ENCODE results near the gene CTSW.
"Not testable (repeated sequence)": the region's sequence is repeated elsewhere in the genome, so short reads cannot be mapped to it uniquely, and the experiment has no call there.

The CTSW gene

GRCh38 chr11:65890324-65891218 lies 10.9 kb downstream of the CTSW start, which contains the start of gene CCDC85B:
Gene CCDC85B (plus strand): TSS chr11:65890673. CDS start chr11:65890784, 111 bp downstream.
- H3K4me2 ChIP-seq (ENCODE audit: low read length) = peak within 1 kb of the TSS; percentile 82
- peak within 1 kb of the TSS; percentile 88 for H2AFZ ChIP-seq
- H3K9me3 ChIP-seq (ENCODE audit: control insufficient read depth, low read length) = no peaks in the 10 kb centered on the region
- no peak within 1 kb of the TSS for H3K9ac ChIP-seq
- no peaks in the 10 kb centered on the region for H3K36me3 ChIP-seq (ENCODE audit: control insufficient read depth, insufficient read depth, low read length)
- peak within 1 kb of the TSS; percentile 68 for H3K4me3 ChIP-seq (ENCODE audit: low read depth, low read length)
- H3K27ac ChIP-seq = peak within 1 kb of the TSS; percentile 87
- H3K27me3 ChIP-seq (ENCODE audit: control insufficient read depth, insufficient read depth, low read length) = no peaks in the 10 kb centered on the region
- no peaks in the 10 kb centered on the region for H3K79me2 ChIP-seq
- TF ChIP-seq CTCF (IDR thresholded peaks at IDR 0.05) = no peak
- peaks cover 8% of the 10 kb centered on the region for H3K4me1 ChIP-seq

- peak; percentile 6 for TF ChIP-seq CTCF (IDR thresholded peaks at IDR 0.05)
These were observed 11.8 kb downstream of the CTSW start for GRCh38 chr11:65891219-65892136.

GRCh38 chr11:65892137-65892540 lies 12.5 kb downstream of the CTSW start:
- not testable (repeated sequence) for H3K9me3 ChIP-seq (ENCODE audit: control insufficient read depth, low read length); H3K79me2 ChIP-seq; H3K4me1 ChIP-seq; H3K4me3 ChIP-seq (ENCODE audit: low read depth, low read length); H3K27me3 ChIP-seq (ENCODE audit: control insufficient read depth, insufficient read depth, low read length); H2AFZ ChIP-seq; H3K36me3 ChIP-seq (ENCODE audit: control insufficient read depth, insufficient read depth, low read length); H3K9ac ChIP-seq
- peak overlapping the region; percentile 4 for H3K4me2 ChIP-seq (ENCODE audit: low read length)
- H3K27ac ChIP-seq = peak overlapping the region; percentile 12

More at GRCh38 chr11:65891219-65892136, 11.8 kb downstream of the CTSW start:
- peak overlapping the region; percentile 82 for H3K4me2 ChIP-seq (ENCODE audit: low read length)
- H3K4me3 ChIP-seq (ENCODE audit: low read depth, low read length) = peak overlapping the region; percentile 68
- H3K27ac ChIP-seq = peak overlapping the region; percentile 87
- no peaks in the 10 kb centered on the region for H3K27me3 ChIP-seq (ENCODE audit: control insufficient read depth, insufficient read depth, low read length)
- H2AFZ ChIP-seq = peak overlapping the region; percentile 88
- H3K9me3 ChIP-seq (ENCODE audit: control insufficient read depth, low read length) = no peaks in the 10 kb centered on the region
- no peaks in the 10 kb centered on the region for H3K79me2 ChIP-seq
- no peak overlapping the region for H3K9ac ChIP-seq
- peaks cover 8% of the 10 kb centered on the region for H3K4me1 ChIP-seq
- H3K36me3 ChIP-seq (ENCODE audit: control insufficient read depth, insufficient read depth, low read length) = no peaks in the 10 kb centered on the region

DNA sequence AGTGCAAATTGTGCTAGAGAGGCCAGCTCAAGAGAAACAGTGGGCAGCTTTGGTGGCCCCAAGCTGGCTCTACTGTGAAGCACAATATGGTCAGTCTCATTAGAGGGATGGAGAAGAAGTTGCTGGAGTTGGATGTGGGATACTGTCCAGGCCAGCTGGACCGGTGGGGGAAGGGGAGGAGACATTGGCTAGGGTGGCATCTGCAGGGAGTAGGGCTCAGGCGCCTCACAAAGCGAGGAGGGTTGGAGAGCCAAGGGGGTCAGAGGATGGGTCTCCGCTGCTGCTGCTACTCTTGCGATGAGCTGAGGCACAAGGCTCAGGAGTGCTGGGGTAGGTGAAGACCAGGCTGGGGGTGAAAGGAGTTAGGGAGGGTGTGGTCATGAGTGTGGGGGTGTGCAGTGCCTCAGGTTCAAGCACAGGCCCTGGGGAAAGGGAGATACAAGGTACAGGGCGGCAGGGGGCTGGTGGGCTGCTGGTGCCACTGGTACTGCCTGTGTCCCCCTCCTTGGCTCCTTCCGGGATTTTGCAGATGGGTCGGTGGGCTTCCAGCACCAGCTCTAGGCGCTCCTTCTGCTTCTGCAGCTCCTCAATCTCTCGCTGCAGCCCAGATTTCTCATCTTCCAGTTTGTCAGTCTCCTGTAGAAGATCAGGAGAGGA lies 13.2 kb downstream of the CTSW start:
- H3K36me3 ChIP-seq (ENCODE audit: control insufficient read depth, insufficient read depth, low read length) = no peaks in the 10 kb centered on the region
- no peaks in the 10 kb centered on the region for H3K79me2 ChIP-seq
- H3K4me1 ChIP-seq = peaks cover 3% of the 10 kb centered on the region
- no peak overlapping the region for H3K9ac ChIP-seq
- no peak overlapping the region for H3K4me2 ChIP-seq (ENCODE audit: low read length)
- H3K4me3 ChIP-seq (ENCODE audit: low read depth, low read length) = no peak overlapping the region
- TF ChIP-seq CTCF (IDR thresholded peaks at IDR 0.05) = no peak
- no peaks in the 10 kb centered on the region for H3K9me3 ChIP-seq (ENCODE audit: control insufficient read depth, low read length)
- H3K27me3 ChIP-seq (ENCODE audit: control insufficient read depth, insufficient read depth, low read length) = no peaks in the 10 kb centered on the region
- no peak overlapping the region for H2AFZ ChIP-seq
- H3K27ac ChIP-seq = no peak overlapping the region
